ENCODE data around the gene PLCG2. TPM values are rescaled to one million over a fixed set of nuclear protein-coding genes. Genes with fewer than 3 reads are reported as not detected.
A peak's percentile ranks its signal among the peaks of the same experiment; 100 is the strongest.

PLCG2 gene
- total and polyA plus RNA-seq, 2 of the 8 experiments (the other 6 are each of a cell fraction or from before 2014, with no cell fraction given) = 6.1 to 6.9 TPM

DNA sequence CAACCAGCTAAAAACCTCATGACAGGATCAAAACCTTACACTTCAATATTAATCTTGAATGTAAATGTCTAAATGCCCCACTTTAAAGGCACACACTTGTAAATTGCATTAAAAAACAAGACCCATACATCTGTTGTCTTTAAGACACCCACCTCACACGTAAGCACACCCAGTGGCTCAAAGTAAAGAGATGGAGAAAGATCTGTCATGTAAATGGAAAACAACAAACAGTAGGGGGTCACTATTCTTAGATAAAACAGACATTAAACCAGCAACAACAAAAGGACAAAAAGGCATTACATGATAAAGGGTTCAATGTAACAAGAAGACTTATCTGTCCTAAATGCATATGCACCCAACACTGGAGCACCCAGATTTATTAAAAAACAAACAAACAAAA is 196.5 kb downstream of the PLCG2 start:
- H2BK120ac ChIP-seq (replicated peaks; ENCODE audit: low read depth, low read length) = no peak overlapping the region
- ChIA-PET POLR2A (ENCODE audit: partially characterized antibody) (no interaction called here), CTCF (ENCODE audit: partially characterized antibody) (interaction anchor here (0.5 to 4.0 kb wide), 9 partner anchors 11 to 226 kb away, joined by 3 to 15 read pairs (median 3); no protein-coding TSS in a partner anchor)
- peak; percentile 52 for FAIRE-seq
- no peaks in the 10 kb centered on the region for H3K23me2 ChIP-seq (ENCODE audit: low read depth, low read length)
- no peaks in the 10 kb centered on the region for H3K79me1 ChIP-seq (ENCODE audit: low read depth, low read length)
- H3K4me1 ChIP-seq (replicated peaks in 1 of 4; ENCODE audit: control insufficient read depth in 3 of 4, insufficient read depth in 4 of 4, low read length in 3 of 4) = peaks cover 0 to 8% (median 5%) of the 10 kb centered on the region in 4 experiments; a peak in 4 of 7 replicates
- no peak overlapping the region for H3K23ac ChIP-seq (ENCODE audit: insufficient read length)
- no peak overlapping the region for H2BK12ac ChIP-seq (ENCODE audit: low read depth, low read length)
- no peak overlapping the region for H4K91ac ChIP-seq (replicated peaks; ENCODE audit: insufficient read length, low read length)
- no peak overlapping the region for H3K56ac ChIP-seq (replicated peaks; ENCODE audit: insufficient read length, low read depth, low read length)
- H4K8ac ChIP-seq (ENCODE audit: extremely low read depth, insufficient read depth, low read length) = no peak overlapping the region
- no peaks in the 10 kb centered on the region for H4K20me1 ChIP-seq (replicated peaks in 1 of 2; ENCODE audit: control insufficient read depth in 1 of 2, insufficient read depth in 2 of 2, low read length in 2 of 2)
- no peak overlapping the region for H2BK20ac ChIP-seq (ENCODE audit: low read length)
- no peak overlapping the region for H3K14ac ChIP-seq (ENCODE audit: insufficient read length)
- H3K4me3 ChIP-seq (ENCODE audit: extremely low read depth in 1 of 4, insufficient read depth in 2 of 4, low read depth in 3 of 4, low read length in 4 of 4) = peak overlapping the region in 1 of 4 experiments; percentile 18; a peak in 1 of 8 replicates
- no peak overlapping the region for H2BK15ac ChIP-seq (ENCODE audit: low read length)
- no peak overlapping the region for H3K18ac ChIP-seq (ENCODE audit: extremely low read depth, low read length)
- 26% methylated on average over 1 of the region's 1 CpG; no CpG with 5 or more reads in 1 of the 2 experiments for WGBS, 2 experiments (ENCODE audit: extremely low coverage in 1 of 2, insufficient coverage in 1 of 2, insufficient read length in 1 of 2, insufficient replicate concordance in 2 of 2, low coverage in 1 of 2, low lambda C conversion rate in 2 of 2, missing lambda C conversion rate in 1 of 2)
- no peak overlapping the region for H3K9ac ChIP-seq (replicated peaks in 1 of 4; ENCODE audit: extremely low read depth in 1 of 4, low read depth in 3 of 4, low read length in 3 of 4)
- H3K4me2 ChIP-seq (ENCODE audit: insufficient read depth in 1 of 2, low read depth in 2 of 2, low read length in 2 of 2) = peak overlapping the region in 1 of 2 experiments; percentile 26; a peak in 1 of 4 replicates
- no peaks in the 10 kb centered on the region for H3K36me3 ChIP-seq (ENCODE audit: control insufficient read depth in 2 of 4, insufficient read depth in 4 of 4, low read length in 3 of 4)
- no peak overlapping the region for H2BK5ac ChIP-seq (ENCODE audit: low read depth, low read length)
- H3K79me2 ChIP-seq (ENCODE audit: control insufficient read depth in 1 of 2, insufficient read depth in 2 of 2, low read length in 2 of 2) = no peaks in the 10 kb centered on the region
- H4K5ac ChIP-seq (ENCODE audit: insufficient read length, low read depth, low read length) = no peak overlapping the region
- H2AK5ac ChIP-seq (ENCODE audit: low read depth, low read length) = no peak overlapping the region
- H3K27me3 ChIP-seq (replicated peaks in 1 of 4; ENCODE audit: control insufficient read depth in 3 of 4, extremely low read depth in 1 of 4, insufficient read depth in 3 of 4, low read length in 3 of 4) = no peaks in the 10 kb centered on the region; a peak in 1 of 7 replicates
- DNase-seq (ENCODE audit: low read depth in 1 of 2, low spot score in 2 of 2) = no peak
- no peak overlapping the region for H3K4ac ChIP-seq (replicated peaks; ENCODE audit: insufficient read length, low read depth, low read length)
- no peak overlapping the region for H3K27ac ChIP-seq (ENCODE audit: low read depth, low read length)
- H3K9me3 ChIP-seq (ENCODE audit: insufficient read depth in 2 of 2, low read depth in 1 of 2, low read length in 1 of 2) = peaks cover 13 to 16% of the 10 kb centered on the region in 2 experiments
- no peak overlapping the region for H2AFZ ChIP-seq (ENCODE audit: low read length)
- TF ChIP-seq POLR2AphosphoS5 (IDR thresholded peaks at IDR 0.05; ENCODE audit: low read depth, low read length) (no peak), EZH2 (IDR thresholded peaks at IDR 0.05; ENCODE audit: low read depth, low read length, severe bottlenecking) (no peak), EGR1 (IDR thresholded peaks at IDR 0.05; ENCODE audit: borderline replicate concordance, low read depth, low read length) (no peak), BCL11A (IDR thresholded peaks at IDR 0.05; ENCODE audit: low read depth in 2 of 2, low read length in 2 of 2) (no peak), KDM1A (IDR thresholded peaks at IDR 0.05; ENCODE audit: borderline replicate concordance, low read length) (no peak), TBP (IDR thresholded peaks at IDR 0.05; ENCODE audit: low read depth, low read length) (no peak), CREB1 (IDR thresholded peaks at IDR 0.05) (no peak), SP2 (IDR thresholded peaks at IDR 0.05; ENCODE audit: low read length) (no peak), ZNF274 (IDR thresholded peaks at IDR 0.05; ENCODE audit: borderline replicate concordance, extremely low read depth, low read length) (no peak), BRCA1 (IDR thresholded peaks at IDR 0.05; ENCODE audit: low read depth, low read length) (no peak)
- TF ChIP-seq, protein P1, sequence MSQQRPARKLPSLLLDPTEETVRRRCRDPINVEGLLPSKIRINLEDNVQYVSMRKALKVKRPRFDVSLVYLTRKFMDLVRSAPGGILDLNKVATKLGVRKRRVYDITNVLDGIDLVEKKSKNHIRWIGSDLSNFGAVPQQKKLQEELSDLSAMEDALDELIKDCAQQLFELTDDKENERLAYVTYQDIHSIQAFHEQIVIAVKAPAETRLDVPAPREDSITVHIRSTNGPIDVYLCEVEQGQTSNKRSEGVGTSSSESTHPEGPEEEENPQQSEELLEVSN (IDR thresholded peaks at IDR 0.05) = no peak
- TF ChIP-seq, protein P2, sequence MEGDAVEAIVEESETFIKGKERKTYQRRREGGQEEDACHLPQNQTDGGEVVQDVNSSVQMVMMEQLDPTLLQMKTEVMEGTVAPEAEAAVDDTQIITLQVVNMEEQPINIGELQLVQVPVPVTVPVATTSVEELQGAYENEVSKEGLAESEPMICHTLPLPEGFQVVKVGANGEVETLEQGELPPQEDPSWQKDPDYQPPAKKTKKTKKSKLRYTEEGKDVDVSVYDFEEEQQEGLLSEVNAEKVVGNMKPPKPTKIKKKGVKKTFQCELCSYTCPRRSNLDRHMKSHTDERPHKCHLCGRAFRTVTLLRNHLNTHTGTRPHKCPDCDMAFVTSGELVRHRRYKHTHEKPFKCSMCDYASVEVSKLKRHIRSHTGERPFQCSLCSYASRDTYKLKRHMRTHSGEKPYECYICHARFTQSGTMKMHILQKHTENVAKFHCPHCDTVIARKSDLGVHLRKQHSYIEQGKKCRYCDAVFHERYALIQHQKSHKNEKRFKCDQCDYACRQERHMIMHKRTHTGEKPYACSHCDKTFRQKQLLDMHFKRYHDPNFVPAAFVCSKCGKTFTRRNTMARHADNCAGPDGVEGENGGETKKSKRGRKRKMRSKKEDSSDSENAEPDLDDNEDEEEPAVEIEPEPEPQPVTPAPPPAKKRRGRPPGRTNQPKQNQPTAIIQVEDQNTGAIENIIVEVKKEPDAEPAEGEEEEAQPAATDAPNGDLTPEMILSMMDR (IDR thresholded peaks at IDR 0.05; ENCODE audit: control extremely low read depth in 1 of 3, insufficient read depth in 1 of 3, low read depth in 1 of 3, low read length in 3 of 3) = no peak
